GM21619 (cell line): ENCODE data around the gene OLFM4.

ENCODE experiments used
- ATAC-seq: cut with Tn5 transposase; IDR thresholded peaks from one replicate; pipeline ENCODE4 v1.9.1; 2021; ENCODE audit not compliant: unreplicated experiment

Gene OLFM4

DNA sequence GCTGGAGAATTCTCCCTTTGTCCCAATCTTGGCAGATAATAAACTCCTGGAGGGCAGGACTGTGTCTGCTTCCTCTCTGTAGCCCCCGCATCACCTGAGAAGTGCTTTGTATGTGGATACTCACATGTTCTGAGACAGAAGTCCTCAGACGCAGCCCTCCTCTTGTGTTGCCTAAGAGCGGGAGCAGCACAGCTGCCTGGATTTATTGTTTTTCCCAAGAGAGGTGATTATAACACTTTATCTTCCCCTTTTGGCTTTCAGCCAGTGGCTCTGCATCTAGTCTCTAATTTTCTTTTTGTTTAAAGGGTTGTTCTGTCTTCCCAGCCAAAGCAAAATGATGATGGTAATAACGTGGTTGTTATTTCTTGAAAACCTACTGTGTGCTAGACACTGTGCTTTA is 36.1 kb downstream of the OLFM4 start:
- ATAC-seq = no peak

DNA sequence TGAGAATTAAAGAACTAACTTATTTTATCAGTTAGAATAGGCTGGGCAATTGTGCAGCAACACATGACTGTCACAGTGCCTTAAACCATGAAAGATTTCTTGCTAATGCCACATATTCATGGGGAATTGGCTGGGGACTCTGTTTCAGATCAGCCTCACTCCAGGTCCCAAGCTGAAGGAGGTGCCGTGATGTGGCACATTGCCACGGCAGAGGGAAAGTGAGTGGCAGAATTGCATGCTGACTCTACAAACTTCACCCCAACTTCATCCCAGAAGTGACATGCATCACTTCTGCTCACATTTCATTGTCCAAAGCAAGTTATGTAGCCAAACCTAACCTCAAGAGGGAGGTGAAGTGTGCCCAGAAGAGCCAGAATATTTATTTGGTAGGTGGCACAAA is 37.8 kb downstream of the OLFM4 start:
- ATAC-seq = no peak

DNA sequence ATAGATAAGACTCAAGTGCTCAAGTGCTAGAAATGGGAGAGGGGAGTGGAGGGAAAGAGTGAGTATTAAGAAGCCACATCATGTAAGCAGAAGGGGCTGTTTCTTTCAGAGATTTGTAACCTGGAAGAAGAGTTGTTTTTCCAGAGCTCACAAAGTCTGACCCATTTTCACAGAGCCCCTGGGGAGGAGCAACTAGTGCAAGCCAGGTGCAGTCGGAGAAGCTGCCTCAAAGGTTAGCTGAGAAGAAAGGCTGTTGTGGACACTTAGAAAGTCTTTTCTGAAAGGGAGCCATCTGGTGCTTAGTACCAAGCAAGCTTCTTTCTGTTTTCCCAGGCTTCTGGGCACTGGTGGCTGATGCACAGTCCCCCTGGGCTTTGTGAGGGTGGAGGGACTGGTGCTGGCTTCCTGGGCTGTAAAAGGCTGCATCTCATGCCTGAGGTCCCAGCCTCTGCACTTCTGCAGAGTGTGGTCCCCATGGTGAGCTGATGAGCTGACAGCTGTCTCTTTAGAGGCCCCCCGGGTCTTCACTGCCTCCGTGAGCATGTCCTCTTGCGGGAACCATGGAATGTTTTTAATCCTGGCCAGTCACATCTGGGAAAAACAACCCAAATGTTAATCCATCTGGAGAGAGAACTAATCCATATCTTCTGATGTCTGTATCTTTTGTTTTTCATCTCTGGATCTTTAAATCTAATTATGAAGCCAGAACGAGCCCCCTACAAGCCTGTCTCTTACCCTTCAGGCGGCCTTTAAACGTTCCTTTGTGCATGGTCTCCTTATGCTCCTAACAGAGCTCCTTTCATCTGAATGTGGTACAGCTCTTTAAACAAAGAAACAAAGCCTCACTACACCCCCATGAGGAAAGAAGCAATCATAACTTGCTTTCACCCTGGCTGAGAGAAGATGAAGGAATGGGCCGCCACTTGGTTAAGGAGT is 40.2 kb downstream of the OLFM4 start:
- no peak for ATAC-seq

DNA sequence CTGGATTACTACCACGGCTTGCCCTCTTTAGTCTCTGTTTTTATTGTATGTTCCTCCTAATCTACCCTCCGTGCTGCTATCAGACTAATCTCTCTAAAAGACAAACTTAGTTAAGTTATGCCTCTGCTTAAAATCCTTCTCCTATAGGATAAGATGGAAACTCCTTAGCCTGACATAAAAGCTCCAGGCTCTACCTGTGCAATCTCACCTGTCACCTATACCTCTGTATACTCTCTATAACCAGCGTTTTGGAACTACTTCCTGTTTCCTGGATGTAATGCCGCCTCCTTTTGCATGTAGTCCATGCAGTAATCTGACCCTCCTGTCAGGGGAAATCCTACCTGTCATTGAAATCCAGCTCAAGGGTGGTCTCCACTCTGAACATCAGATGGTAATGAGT is 41.2 kb downstream of the OLFM4 start:
- ATAC-seq = no peak

- ATAC-seq = no peak
Measured at GRCh38 chr13:53073711-53074110, 45.1 kb downstream of the OLFM4 start.

DNA sequence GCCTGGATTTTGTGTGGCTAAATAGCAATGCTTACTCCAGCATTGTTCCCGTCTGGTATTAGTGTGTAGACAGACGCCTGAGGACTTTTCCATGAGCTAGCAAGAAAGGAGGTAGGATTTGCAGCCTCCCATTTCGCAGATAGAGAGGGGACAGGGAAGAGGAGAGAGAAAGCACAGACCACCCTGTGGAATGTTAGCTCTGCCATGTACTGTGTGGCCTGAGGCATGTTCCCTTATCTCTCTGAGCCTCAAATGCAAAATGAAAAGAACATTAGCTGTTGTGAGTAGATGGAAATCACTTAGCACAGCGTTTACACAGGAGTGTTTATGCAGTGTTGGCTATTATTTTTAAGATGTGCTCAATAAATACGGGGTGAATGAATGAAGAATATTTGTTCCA is 45.5 kb downstream of the OLFM4 start:
- no peak for ATAC-seq

DNA sequence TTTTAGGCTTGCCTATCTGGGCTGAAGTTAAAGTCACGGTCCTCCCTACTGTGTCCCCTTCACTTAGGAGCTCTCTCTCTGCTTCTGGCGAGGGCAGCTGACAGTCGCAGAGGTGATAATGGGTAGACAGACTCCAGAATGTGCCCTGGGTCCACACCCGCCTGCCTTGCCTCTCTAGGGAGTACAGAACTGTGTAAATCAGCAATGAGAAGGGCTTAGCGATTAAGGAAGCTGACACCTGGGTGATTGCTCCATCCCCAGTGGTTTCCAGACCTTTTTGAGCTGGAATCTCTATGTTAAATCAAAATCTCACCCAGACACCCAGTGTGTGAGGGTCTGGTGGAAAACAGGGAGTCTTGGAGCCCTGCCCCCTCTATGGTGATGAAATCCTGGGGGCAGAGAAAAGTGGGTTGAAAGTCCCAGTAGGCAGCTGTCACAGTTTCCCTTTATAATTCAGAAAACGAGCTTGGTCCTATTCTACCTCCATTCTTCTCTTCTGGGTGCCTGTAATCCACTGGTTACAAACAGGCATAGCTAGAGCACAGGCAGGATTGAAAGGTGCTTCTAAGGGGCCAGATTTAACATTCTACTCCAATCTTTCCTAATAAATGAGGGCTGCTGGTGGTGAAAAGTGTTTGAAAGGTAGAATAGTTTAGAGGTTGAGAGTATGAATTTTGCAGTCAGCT is 46.9 kb downstream of the OLFM4 start:
- no peak for ATAC-seq

DNA sequence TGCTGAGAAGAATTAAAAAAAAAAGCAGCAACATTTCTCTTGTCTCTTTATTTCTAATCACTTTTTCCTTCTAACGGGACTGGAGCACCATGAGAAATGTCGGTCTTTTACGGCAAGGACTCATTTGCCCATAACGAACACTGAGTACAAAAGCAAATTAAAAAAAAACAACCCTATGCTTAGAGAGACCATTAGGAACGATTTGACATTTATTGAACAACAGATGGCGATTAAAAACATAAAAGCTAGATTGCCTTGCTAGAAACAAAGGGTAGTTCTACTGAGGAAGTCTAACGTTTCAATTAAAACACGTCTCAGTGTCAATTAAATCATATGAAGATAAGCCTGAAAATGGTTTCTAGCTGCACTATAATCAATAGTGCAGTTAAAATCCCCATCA is 51.1 kb downstream of the OLFM4 start:
- no peak for ATAC-seq

- no peak for ATAC-seq
Measured at GRCh38 chr13:53088871-53089270, 60.3 kb downstream of the OLFM4 start.

DNA sequence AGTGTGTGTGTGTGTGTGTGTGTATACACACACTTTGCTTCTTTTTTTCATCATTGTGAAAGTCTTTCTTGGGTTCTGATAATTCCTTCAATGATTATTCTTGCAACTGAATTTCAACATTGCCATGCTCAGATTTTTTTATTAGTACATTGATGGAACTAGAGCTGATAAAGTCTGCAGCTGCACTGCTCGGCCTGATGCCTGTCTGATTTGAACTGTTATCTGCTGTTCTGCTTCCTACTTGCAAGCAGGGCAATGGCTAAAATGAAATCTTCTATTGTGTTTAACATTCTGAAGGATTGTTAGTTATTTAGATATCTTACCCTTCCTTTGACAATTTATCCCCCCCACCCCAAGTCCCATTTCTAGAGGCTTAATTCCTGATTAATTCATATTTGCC is 61.3 kb downstream of the OLFM4 start:
- no peak for ATAC-seq

- no peak for ATAC-seq
Measured at GRCh38 chr13:53090461-53090860, 61.8 kb downstream of the OLFM4 start.

GRCh38 chr13:53092931-53093330 is 64.3 kb downstream of the OLFM4 start:
- ATAC-seq = no peak

DNA sequence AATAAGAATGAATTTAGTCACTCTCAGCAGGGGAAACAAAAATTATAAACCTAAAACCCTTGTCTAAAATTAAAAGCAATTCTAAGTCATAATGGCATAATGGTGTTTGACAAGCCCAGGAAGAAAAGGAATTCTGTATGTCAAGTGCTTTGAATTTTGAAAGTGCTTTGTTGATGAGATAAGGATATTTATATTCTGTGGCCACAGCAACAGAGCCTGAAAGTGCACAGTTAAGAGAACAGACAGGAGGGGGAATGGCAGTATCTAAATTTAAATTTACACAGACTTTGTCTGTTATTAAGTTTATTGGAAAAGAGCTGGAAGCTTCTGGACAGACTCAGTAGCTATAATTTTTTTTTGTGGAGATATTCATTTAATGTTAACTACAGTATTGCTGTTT is 69.8 kb downstream of the OLFM4 start:
- no peak for ATAC-seq

- ATAC-seq = no peak
Measured at GRCh38 chr13:53100394-53101063, 71.9 kb downstream of the OLFM4 start.
